GM12875 (cell line): ENCODE data around the gene PGLYRP1.

Experiments used
- H3K4me3 ChIP-seq: one replicate; pipeline ENCODE4 v1.5.1; 2011; ENCODE audit warnings: low read depth, low read length, control low read depth
- CTCF ChIP-seq: IDR thresholded peaks from 2 replicates; pipeline ENCODE4 v1.5.1; 2011; ENCODE audit warnings: low read depth, mild to moderate bottlenecking, control low read depth, inconsistent platforms, low read length, moderate library complexity, borderline replicate concordance; ENCODE audit not compliant: insufficient read depth

The PGLYRP1 gene

DNA sequence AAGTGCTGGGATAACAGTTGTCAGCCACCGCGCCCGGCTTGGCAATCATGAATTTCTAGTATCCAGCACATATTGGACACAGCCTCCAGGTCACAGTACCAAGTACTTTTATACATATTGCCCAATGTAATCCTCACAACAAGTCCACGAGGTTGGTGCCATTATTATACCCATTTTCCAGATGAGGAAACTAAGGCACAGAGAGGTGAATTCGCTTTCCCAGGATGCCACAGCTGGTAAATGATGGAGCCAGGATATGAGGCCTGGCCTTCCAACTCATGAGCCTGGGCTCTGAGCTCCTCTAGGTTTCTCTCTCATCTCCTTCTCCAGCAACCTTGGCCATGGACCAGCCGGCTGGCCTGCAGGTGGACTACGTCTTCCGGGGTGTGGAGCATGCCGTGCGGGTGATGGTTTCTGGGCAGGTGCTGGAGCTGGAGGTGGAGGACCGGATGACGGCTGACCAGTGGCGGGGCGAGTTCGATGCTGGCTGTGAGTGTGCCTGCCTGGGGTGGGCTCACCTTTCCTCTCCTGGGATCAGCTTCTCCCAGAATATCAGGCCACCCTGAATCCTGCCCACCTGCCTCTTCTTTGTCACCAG lies 20.1 kb downstream of the PGLYRP1 start:
- TF ChIP-seq CTCF = no peak
- no peak overlapping the region for H3K4me3 ChIP-seq

GRCh38 chr19:46000491-46001246 lies 22.2 kb downstream of the PGLYRP1 start:
- TF ChIP-seq CTCF = no peak
- H3K4me3 ChIP-seq = peak overlapping the region; percentile 35

DNA sequence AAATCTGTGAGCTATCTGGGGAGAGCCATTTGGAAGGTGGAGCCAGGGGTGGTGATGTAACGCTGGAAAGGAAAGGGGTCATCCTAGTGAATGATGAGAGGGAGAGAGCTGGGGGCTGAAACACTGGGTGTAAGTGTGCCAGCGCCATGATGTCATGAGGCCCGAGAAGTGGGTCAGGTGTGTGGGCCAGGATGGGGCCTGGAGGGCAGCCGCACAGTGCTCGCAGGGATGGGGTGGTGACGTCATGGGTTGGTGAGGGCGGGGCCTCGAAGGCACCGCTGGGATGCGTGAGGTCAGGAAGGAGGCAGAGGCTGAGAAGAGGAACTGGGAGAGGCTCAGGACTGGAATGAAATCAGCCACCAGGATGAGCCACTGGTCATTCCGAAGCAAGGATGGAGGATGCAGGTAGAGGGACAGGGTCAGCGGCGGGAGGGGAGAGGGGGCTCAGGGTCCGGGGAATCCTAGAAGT lies 23.2 kb downstream of the PGLYRP1 start:
- no peak for TF ChIP-seq CTCF
- no peak overlapping the region for H3K4me3 ChIP-seq

DNA sequence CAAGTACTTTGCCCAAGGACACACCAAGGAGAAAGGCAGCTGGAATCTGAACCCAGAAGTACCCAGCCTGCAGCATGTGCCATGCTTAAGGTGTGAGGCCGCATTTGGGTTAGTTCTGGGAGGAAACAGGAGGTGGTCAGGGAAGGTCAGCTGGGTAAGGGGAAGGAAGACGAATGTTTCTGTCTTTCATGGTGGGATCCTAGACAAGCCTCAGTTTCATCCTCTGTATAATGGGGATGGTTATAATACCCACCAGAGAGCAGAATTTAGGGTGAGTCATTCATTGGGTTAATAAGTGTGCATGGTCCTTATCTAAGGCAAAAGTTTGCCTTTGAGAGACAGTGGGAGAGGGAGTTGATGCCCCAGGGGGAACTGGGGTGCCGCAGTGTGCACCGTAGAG lies 24.0 kb downstream of the PGLYRP1 start:
- H3K4me3 ChIP-seq = no peak overlapping the region
- no peak for TF ChIP-seq CTCF

DNA sequence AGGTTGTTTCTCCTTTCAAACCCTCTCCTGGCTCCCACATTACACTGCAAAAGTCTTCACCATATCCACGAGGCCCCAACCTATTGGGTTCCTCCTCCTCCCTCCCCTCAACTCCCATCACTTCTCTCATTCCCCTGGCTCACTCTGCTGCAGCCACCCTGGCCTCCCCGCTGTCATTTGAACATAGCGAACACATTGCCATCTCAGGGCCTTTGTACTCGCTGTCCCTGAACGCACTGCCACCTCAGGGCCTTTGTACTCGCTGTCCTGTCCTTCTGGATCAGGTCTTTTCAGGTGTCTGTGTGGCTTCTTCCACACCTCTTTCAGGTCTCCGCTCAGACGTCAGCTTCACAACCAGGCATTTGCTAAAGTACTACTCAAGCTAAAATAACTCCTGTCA lies 25.9 kb downstream of the PGLYRP1 start:
- TF ChIP-seq CTCF = no peak
- no peak overlapping the region for H3K4me3 ChIP-seq

DNA sequence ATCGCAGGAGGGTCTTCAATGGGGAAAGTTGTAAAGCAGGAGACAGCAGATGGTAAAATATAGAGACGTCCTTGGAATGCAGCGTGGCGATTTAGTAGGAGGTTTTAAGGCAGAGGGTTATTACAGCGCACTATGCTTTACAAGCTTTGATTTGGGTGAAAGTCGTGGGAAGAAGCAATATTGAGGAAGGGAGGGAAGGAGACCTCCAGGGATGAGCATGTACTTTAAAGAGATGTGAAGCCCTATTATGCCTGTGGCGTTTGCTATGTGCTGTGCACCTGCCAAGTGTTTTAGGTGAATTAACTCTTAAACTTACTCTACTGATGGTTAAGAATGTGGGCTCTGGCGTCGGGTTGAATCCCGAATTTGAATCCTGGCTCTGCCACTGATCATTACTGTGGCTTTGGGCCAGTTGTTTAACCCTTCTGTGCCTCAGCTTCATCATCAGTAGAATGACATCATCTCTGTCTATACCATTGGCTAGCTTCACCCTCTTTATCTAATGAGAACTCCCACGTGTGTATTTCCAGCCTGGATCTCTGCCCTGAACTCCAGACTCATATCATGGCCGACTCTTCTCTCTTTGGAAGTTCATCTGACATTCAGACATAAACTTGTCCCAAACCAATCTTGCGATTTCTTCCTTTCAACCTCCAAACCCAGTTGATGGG lies 27.0 kb downstream of the PGLYRP1 start:
- no peak for TF ChIP-seq CTCF
- peak overlapping the region; percentile 78 for H3K4me3 ChIP-seq
